Pancreas (tissue), 10 donors: Measurements from ENCODE around the gene SDK1. TPM values are rescaled to one million over a fixed set of nuclear protein-coding genes. Genes with fewer than 3 reads are reported as not detected.

ENCODE experiments used
- ATAC-seq, 4 donors: fragments of 200-7000 bp; cut with Tn5 transposase; one replicate each; pipeline versions ENCODE4 v1.8.0 to v1.9.1; 2020; ENCODE audit warnings: mild to moderate bottlenecking in 4 of 4, moderate library complexity in 4 of 4
- DNase-seq, 6 donors: peaks; one replicate each; pipeline ENCODE4 v3.0.0-alpha.2; 2020
- FAIRE-seq: peaks from 2 replicates; lab custom pipeline; 2012; peaks lifted over from hg19 to GRCh38; lab: Jason Lieb, UNC
- H3K27ac ChIP-seq, 4 donors: fragments of 200-600 bp; sonication (generic); 1 replicate in 3 of 4; 2 replicates in 1 of 4; pipeline versions ENCODE4 v1.5.0 to v1.8.0; 2020
- H3K27me3 ChIP-seq, 4 donors: fragments of 200-600 bp; one replicate each; pipeline ENCODE4 v1.8.0; 2021
- H3K36me3 ChIP-seq, 3 donors: fragments of 200-600 bp; sonication (generic) in 1 of 3; one replicate each; pipeline versions ENCODE4 v1.5.0 to v1.8.0; 2020 to 2021
- H3K4me1 ChIP-seq, 3 donors: fragments of 200-600 bp; one replicate each; pipeline ENCODE4 v1.8.0; 2021
- H3K4me3 ChIP-seq, 4 donors: fragments of 200-600 bp; sonication (generic) in 2 of 4; one replicate each; pipeline versions ENCODE4 v1.5.0 to v1.8.0; 2020 to 2021
- H3K9me3 ChIP-seq, 4 donors: fragments of 200-600 bp; one replicate each; pipeline ENCODE4 v1.8.0; 2021
- WGBS, 2 donors: extraction: QIAGEN DNeasy Blood & Tissue Kit; methylation state at CpG; one replicate each; pipeline ENCODE4 v1.1.7; 2013; 5-methylcytosine and 5-hydroxymethylcytosine counted together
- intact Hi-C, 3 donors: fragments of 100-400 bp; cut with DNase I; formaldehyde crosslinking; loops; one replicate each; pipeline versions ENCODE4 v1.11.1 to v1.14.2; 2022
- polyA plus RNA-seq, 2 donors: library from polyadenylated mRNA; stranded (reverse); fragments of 200-250 nt; gene quantifications; one replicate each; pipeline ENCODE4 v1.2.3, GENCODE V29; 2013
- total RNA-seq, 6 donors: library from RNA; stranded (reverse); fragmentation: NEBNext Ultra II Directional in 4 of 6; extraction: Animal tissue kit (Norgen Biotek cat#: 25700) in 4 of 6; gene quantifications; one replicate each; pipeline versions ENCODE4 v1.2.1 to v1.2.4, GENCODE V29; 2021 to 2023
- TF ChIP-seq, protein P1 (sequence below), 4 donors: fragments of 200-600 bp; sonication (generic) in 3 of 4; IDR thresholded peaks; one replicate each; pipeline versions ENCODE4 v1.5.0 to v1.8.0; 2021; ENCODE audit warnings: antibody characterized with exemption in 4 of 4
- donor health status: healthy with polysubstance abuse.
- donor health status: DM: no; HTN: no; CAD: no; lungs with moderate emphysema.
- donor health status: DM: no; HTN: no; CAD: no.
- donor health status: control.
- donor health status: control.
- donor health status: Bipolar disorder and iron deficiency.
- donor health status: DM: yes; HTN: yes; CAD: no.
- donor health status: DM: no; HTN: no; CAD: no.
- donor health status: DM: no; HTN: no; CAD: no.
- donor health status: DM: yes; HTN: yes; CAD: no.

SDK1 gene
- total and polyA plus RNA-seq, 8 donors, result 10.8 to 30.8 (median 19.8) TPM

DNA sequence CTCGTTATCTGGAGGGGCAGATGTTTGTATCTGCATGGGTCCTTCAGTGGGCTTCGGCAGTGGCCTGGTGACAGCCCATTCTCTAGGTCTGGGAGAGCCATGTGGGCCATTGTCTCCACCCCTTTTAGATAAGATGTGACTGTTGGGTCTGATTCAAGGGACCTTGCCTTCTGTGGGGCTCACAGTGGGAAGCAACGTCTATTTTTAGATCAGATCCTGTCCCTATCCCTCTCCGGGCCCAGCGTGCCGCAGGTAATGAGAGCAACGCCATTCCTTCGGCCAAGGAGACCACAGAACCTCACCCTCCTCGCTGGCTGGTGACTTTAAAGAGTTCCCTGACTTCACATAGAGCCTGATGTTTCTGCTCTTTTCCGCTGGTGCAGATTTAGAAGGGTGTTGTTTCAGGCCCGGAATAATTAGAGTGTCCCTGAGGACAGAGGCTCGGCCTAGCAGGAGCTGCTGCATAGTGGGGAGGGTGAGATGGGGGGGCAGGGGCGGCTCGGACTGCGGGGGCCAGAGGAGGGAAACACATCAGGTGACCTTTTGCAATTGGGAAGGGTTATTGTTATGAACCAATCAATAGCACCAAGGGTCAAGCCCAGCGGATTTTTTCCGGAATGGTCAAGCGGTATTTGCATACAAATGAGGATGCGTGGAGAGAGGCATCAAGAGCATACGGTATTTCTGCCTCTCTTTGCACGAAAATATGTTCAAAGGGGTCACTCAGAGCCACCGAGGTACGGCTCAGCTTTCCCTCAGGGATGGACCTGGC is 878.0 kb downstream of the SDK1 start:
- FAIRE-seq, result no peak
- ATAC-seq, result peak in 1 of 4 donors; percentile 35

DNA sequence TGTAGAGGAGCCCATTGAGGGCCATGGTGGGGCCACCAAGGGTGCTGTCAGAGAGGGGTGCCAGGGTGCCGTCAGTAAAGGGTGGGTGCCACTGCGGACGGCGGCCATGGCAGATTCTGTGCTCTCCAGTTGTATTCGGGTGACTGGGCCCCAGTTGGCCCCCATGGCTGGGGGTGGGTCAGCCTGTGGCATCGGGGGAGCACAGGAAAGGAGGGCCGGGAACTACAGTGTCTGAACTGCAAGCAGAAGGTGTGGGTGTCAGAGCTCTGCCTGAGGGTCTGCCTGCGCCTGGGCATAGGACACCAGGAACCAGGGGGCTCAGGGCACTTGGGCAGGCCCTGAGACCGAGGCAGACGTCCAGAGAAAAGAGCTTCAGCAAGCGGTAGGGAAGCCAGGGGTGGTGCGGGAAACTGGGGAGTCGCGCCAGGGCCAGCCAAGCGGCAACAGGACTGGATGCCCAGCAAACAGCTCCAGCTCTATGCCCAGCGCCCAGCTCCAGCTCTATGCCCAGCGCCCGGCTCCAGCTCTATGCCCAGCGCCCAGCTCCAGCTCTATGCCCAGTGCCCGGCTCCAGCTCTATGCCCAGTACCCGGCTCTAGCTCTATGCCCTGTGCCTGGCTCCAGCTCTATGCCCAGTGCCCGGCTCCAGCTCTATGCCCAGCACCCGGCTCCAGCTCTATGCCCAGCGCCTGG is 878.8 kb downstream of the SDK1 start:
- H3K4me1 ChIP-seq, result no peaks in the 10 kb centered on the region
- FAIRE-seq, result no peak
- no peaks in the 10 kb centered on the region for H3K36me3 ChIP-seq

More for the DNA sequence above, 878.0 kb downstream of the SDK1 start:
- Histone ChIP-seq H3K9me3 (no peaks in the 10 kb centered on the region), H3K27me3 (no peaks in the 10 kb centered on the region), H3K4me3 (no peak overlapping the region), H3K4me1 (no peaks in the 10 kb centered on the region), H3K27ac (no peak overlapping the region), H3K36me3 (no peaks in the 10 kb centered on the region)
- no peak for DNase-seq
- TF ChIP-seq, protein P1, sequence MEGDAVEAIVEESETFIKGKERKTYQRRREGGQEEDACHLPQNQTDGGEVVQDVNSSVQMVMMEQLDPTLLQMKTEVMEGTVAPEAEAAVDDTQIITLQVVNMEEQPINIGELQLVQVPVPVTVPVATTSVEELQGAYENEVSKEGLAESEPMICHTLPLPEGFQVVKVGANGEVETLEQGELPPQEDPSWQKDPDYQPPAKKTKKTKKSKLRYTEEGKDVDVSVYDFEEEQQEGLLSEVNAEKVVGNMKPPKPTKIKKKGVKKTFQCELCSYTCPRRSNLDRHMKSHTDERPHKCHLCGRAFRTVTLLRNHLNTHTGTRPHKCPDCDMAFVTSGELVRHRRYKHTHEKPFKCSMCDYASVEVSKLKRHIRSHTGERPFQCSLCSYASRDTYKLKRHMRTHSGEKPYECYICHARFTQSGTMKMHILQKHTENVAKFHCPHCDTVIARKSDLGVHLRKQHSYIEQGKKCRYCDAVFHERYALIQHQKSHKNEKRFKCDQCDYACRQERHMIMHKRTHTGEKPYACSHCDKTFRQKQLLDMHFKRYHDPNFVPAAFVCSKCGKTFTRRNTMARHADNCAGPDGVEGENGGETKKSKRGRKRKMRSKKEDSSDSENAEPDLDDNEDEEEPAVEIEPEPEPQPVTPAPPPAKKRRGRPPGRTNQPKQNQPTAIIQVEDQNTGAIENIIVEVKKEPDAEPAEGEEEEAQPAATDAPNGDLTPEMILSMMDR (IDR thresholded peaks at IDR 0.05), result no peak
- intact Hi-C loops, result no loop called here
- WGBS, 2 donors, result 94 to 95% methylated on average over 23 of the region's 23 CpGs

DNA sequence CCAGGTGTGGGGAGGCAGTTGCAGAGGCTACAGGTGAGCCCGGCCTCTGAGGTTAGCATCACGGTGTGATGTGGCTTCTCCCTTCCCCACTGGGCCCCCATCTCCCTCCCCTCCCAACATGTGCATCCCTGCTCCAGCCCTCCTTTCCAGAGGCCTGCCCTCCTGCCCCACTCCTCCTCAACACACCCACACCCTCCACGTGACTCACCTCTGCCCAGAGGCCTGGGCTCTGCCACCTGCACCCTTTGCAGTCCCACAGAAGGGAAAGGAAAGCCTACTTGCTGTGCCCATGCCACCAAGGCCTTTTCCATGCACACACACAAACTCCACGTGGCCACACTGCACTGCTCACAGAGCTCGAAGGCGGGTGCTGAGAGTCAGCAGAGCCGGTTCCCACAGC is 880.4 kb downstream of the SDK1 start:
- H3K27ac ChIP-seq, result no peak overlapping the region
- intact Hi-C loops, result no loop called here
- H3K36me3 ChIP-seq, result no peaks in the 10 kb centered on the region
- WGBS, 2 donors, result 95 to 97% methylated on average over 7 of the region's 7 CpGs
- no peaks in the 10 kb centered on the region for H3K27me3 ChIP-seq
- no peak overlapping the region for H3K4me3 ChIP-seq
- FAIRE-seq, result no peak
- no peaks in the 10 kb centered on the region for H3K9me3 ChIP-seq
- TF ChIP-seq, protein P1 (IDR thresholded peaks at IDR 0.05), result no peak
- no peak for DNase-seq
- no peaks in the 10 kb centered on the region for H3K4me1 ChIP-seq
- no peak for ATAC-seq

More for the DNA sequence above, 878.8 kb downstream of the SDK1 start:
- TF ChIP-seq, protein P1 (IDR thresholded peaks at IDR 0.05), result no peak
- ATAC-seq (no peak), DNase-seq (peak in 1 of 6 donors; percentile 37)
- Histone ChIP-seq H3K9me3 (no peaks in the 10 kb centered on the region), H3K27ac (no peak overlapping the region), H3K27me3 (no peaks in the 10 kb centered on the region), H3K4me3 (no peak overlapping the region)
- intact Hi-C loops, result no loop called here
- 94 to 97% methylated on average over 23 to 24 of the region's 24 CpGs for WGBS, 2 donors

DNA sequence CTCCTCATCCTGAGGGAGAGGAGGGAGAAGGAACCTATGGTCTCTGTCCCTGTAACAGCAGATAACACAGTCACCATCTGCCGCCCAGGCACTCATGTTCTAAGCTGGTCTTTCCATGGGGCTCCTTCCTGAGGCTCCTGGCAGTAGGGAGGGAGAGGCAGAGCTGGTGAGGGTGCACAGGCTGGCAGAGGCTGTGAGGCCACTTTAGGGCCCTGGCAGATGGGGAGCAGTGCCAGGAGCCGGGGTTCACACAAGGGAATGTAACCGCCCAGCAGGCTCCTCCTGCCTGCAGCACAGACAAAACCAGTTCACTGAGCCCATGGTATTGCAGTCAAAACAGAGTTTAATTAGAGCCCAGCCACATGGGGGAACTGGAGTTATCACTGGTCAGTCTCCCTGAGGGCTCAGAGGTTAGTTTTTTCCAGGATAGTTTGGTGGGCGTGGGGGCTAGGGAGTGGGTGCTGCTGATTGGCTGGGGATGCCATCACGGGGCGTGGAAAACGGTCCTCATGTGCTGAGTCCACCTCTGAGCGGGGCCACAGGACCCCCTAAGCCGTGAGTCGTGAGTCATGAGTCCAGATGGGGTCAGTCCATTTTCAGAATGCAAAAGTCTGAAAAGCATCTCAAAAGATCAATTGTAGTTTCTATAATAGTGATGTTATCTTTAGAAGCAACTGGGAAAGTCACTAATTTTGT is 881.7 kb downstream of the SDK1 start:
- Histone ChIP-seq H3K4me3 (no peak overlapping the region), H3K4me1 (no peaks in the 10 kb centered on the region), H3K9me3 (no peaks in the 10 kb centered on the region), H3K36me3 (no peaks in the 10 kb centered on the region), H3K27me3 (no peaks in the 10 kb centered on the region), H3K27ac (no peak overlapping the region)
- intact Hi-C loops, result no loop called here
- 96 to 99% methylated on average over 10 of the region's 10 CpGs for WGBS, 2 donors
- DNase-seq (no peak), FAIRE-seq (no peak), ATAC-seq (no peak)
- TF ChIP-seq, protein P1 (IDR thresholded peaks at IDR 0.05), result no peak
